Omental fat pad (tissue), 4 donors: ENCODE data around the gene AGPAT2. TPM values are rescaled to one million over a fixed set of nuclear protein-coding genes. Genes with fewer than 3 reads are reported as not detected.

Experiments used
- ATAC-seq: fragments of 150-250 bp; one replicate; pipeline ENCODE4 v1.9.1; 2016; ENCODE audit warnings: mild to moderate bottlenecking, moderate library complexity; ENCODE audit not compliant: low FRiP score
- DNase-seq: peaks from one replicate; pipeline ENCODE4 v3.0.0-alpha.2; 2019; ENCODE audit warnings: low spot score
- CTCF ChIP-seq, 3 donors: fragments of 450-650 bp; IDR thresholded peaks; one replicate each; pipeline ENCODE4 v1.5.1; 2016 to 2017; ENCODE audit warnings: antibody characterized with exemption in 3 of 3, mild to moderate bottlenecking in 3 of 3, moderate library complexity in 2 of 3
- total RNA-seq, 4 donors: library from RNA; depleted of rRNA; stranded (reverse); fragments of >200 nt; gene quantifications; one replicate each; pipeline ENCODE4 v1.1.0, GENCODE V29; 2016

AGPAT2 gene
- total RNA-seq = 100 to 1,000 TPM; 391 to 854 (median 473) TPM

GRCh38 chr9:136686794-136687711 lies at the start of gene AGPAT2:
Gene AGPAT2, minus strand, starts transcription at chr9:136687457. Its CDS starts 100 bp downstream, at chr9:136687357.
- DNase-seq = no peak
- peak; percentile 28 for ATAC-seq
- TF ChIP-seq CTCF (IDR thresholded peaks at IDR 0.05) = no peak

GRCh38 chr9:136735812-136736480 lies 48.7 kb upstream of the AGPAT2 start:
- peak; percentile 25 for ATAC-seq
- TF ChIP-seq CTCF (IDR thresholded peaks at IDR 0.05) = no peak
- DNase-seq = no peak

- no peak for TF ChIP-seq CTCF (IDR thresholded peaks at IDR 0.05)
- DNase-seq = no peak
- ATAC-seq = no peak
Observed at GRCh38 chr9:136734837-136735496, 47.7 kb upstream of the AGPAT2 start.

DNA sequence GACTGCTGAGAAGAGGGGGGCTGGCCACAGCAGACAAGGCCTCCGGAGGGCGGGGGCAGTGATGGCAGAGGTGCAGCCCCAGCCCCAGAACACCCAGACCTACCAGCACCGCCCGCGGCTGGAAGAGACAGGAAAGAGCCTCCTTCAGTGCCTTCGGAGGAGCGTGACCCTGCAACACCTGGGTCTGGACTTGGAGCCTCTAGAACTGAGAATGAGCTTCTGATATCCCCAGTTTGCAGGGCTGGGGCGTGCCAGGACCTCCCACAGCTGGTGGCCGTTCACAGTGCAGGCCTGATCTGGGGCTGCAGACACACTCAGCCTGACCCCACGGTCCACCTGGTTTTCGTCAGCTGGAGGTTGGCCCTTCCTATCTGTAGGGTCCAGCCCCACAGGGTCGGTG lies 46.4 kb upstream of the AGPAT2 start:
- no peak for TF ChIP-seq CTCF (IDR thresholded peaks at IDR 0.05)
- ATAC-seq = no peak
- DNase-seq = no peak

DNA sequence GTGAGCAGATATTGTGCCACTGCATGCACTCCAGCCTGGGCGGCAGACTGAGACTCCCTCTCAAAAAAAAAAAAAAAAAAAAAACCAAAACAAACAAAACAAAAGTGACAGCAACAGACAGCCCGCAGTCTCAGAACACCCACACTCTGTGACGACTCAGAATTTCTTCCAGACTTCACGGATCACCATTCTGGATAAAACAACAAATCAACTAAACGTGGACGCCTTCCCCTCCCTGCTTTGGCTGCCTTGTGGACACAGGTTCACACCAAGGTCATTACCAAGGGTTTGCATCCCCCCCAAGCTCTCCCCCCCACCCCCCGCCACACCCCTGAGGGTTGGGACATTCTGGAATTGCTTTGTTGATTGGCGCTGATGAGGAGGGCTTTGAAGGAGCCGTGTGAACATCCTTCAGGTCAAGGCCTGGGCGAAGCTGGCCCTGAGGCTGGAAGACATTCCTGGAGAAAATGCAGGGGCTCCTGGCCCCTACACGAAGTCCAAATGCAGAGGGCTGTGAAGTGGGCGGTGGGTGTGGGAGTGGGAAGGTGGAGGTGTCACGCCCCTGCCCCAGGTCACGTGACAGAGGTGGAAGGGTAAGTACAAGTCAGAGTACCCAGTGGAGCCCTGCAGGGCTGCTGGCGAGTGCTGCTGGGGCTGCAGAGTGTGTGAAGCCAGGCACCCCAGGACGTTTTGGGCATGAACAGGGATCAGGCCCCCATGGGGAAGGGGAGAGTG lies 45.4 kb upstream of the AGPAT2 start:
- DNase-seq = no peak
- ATAC-seq = no peak
- no peak for TF ChIP-seq CTCF (IDR thresholded peaks at IDR 0.05)

- no peak for ATAC-seq
- DNase-seq = no peak
- no peak for TF ChIP-seq CTCF (IDR thresholded peaks at IDR 0.05)
Observed at GRCh38 chr9:136729926-136730325, 42.7 kb upstream of the AGPAT2 start.
